ENCODE measurements around the gene ADIPOR1.
"Not testable (repeated sequence)": the region's sequence is repeated elsewhere in the genome, so short reads cannot be mapped to it uniquely, and the experiment has no call there.

Gene ADIPOR1

DNA sequence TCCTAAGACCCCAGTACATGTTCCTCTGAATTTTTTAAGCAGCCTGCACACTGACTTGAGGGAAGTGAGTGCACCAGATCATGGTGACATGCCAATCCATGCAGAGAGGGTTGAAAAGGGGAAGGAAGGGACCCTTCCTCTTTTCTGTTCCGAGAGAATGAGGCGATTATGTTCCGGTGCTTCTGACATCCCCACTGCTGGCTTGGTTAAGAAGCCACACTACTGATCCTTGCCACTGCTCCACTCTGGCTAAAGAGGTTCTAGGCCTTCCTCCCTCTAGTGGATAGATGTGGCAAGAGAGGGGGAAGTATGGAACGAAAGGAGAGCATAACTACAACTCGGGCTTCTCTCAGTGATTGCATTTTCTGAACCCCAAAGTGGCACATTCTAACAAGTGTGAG, 10.8 kb upstream of the ADIPOR1 start:
- no peak for DNase-seq

DNA sequence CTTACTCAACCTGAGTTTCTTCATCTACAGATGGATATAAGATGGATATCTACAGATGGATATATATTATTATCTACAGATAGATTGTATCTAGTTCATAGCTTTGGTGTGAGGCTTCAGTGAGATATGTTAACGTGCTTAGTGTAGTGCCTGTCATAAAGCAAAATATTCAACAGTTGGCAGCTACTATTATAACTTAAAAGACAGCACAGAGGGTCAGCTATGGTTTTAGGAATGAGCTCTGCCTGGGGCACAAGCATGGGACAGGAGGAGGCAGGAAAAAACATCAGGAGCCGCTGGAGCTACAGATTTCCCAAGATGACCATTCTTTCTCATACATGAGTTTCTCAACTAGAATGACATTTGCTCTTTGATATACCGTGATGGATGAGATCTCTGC, 10.2 kb upstream of the ADIPOR1 start:
- DNase-seq: no peak

DNA sequence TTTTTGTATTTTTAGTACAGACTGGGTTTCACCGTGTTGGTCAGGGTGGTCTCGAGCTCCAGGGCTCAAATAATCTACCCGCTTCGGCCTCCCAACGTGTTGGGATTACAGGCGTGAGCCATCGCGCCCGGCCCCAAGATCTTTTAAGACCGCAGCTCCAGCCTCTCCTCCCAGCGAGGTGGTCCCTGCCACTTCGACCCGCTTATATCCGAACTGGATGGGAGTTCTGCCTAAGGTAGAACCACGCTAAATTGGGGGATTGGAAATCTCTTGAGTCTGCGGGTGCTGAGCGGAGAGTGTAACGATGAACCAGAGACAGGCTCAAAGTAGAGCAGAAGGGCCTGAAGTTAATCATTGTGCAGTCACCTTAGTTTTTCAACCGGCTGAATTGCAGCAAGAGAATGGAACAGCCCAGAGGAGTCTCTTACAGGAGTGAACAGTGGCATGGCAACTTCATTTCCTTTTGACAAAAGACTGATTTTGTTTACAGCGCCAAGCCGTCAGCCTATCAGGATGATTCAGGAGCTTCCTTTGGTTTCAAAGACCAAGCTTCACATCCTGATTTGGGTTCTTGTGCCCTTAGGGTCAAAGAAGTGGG, 9.7 kb upstream of the ADIPOR1 start:
- DNase-seq: no peak

DNA sequence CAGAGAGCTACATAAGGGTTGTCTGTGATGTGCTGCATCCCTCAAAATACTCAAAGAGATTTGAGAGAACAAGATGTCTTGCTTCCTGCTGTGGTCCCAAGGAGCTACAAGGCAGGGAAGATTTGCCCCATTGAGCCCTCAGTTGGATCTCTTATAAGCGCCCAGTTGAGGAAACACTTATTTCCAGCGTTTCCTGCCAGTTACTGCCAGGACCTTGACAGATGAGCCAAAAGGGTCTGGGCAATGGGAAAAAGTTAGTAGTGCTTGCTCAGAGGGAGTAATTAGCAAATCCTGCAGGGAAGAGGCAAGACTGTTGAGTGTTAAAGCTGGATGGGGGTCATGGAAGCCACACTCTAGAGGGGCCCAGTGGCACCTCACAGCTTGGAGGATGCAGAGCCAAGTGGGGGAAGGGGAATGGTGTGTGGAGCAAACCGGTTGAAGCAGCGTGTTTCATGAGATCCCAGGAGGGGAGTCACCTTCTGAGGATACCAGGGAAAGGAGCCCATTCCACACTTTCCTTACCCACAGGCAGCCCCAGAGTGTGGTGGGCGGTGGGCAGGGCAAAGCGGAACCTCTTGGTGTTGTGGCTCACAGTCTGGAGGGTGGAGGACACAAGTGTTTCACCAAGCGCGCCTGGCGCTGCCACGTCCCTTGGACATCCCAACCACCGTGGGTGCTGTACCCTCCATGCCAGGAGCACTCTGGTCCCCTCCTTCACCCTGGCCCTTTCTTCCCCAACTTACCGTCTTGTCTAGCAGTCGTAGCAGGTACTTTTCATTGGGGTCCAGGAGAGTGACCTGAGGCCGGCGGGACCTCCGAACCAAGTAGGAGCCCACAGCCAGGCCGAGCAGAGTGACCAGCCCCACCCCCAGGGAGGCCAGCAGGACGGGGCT, 8.1 kb upstream of the ADIPOR1 start:
- DNase-seq: no peak

DNA sequence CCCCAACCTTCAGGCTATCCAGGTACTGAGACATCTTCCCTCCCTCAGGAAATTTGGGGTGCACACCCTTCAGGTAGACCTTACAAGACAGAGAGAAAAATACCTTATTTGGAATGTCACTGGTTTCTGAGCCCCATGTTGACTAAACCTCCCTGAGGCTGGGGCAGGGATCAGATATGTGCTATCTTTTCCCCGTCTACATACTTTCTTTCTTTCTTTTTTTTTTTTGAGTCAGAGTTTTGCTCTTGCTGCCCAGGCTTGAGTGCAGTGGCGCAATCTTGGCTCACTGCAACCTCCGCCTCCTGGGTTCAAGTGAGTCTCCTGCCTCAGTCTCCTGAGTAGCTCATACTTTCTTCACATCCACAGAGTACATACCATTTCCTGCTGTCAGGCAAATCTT, 7.3 kb upstream of the ADIPOR1 start:
- no peak for DNase-seq

DNA sequence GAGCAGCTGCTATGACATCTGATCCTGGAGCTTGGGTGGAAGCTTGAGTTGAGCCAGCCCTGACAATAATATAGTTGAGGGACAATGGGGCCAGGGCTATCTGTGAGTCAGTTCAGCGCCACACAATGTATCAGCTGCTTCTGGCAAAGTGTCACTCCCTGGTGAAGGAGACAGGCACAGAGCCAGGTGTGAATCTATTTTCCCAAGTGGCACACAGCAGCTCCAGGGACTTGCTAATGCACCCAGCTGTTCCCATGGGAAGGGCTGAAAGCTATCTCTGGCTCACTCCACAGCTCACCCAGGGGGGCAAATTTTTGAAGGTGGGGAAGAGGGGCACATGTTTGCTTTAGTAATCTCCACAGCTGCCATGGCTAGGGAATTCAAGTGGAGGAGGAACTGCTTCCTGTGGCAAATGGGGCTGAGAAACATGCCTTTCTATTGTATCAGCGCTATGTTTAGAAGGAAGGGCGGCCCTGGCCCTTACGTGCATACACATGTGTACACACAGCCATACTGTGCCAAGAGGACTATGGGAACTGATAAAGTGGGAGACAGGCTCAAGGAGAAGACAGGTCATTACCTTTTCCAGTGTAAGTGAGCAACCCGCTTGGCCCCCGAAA, 6.8 kb upstream of the ADIPOR1 start:
- DNase-seq: no peak

DNA sequence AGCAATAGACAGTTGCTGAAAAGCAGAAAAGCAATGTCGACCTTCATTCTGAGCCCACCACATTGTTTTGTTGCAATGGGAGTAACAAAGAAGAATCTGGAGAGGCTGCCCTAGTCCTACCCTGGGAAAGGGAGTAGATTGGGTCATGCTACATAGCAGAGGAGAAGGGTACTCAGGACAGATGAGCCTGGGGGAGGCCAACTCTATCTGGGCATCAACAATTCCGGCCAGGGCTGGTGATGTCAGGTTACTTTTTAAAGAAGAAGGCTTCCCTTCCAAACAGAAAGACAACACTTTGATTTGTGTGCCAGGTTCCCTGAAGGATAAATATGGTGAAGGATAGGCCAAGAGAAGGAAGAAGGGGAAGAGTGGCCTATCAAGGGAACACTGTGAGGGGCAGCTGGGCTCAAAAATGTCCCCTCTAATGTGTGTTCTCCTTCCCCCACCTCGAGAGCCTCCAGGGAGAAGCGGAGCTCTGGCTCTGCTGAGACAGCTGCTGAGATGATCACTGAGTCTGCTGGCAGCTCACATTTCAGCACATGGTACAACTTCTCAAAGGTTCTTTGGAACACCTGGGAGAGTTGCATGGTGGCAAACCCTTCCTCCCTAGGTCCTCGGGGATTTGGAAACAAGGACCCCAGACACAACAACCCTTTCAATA, 3.2 kb upstream of the ADIPOR1 start:
- no peak for DNase-seq

DNA sequence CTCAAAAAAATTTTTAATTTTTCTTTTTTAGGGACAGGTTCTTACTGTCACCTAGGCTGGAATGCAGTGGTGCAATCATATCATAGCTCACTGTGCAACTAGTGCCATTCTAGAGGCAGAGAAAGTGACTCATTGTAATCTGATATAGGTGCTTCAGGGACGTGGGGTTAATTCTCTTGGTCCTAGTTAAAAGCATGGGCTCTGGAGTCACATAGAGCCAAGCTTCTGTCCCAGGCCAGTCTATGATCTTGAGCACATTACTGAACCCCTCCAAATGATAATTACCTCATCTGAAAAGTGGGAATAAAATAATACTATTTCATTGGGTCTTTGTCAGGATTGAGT, 1.1 kb upstream of the ADIPOR1 start:
- DNase-seq: no peak

DNA sequence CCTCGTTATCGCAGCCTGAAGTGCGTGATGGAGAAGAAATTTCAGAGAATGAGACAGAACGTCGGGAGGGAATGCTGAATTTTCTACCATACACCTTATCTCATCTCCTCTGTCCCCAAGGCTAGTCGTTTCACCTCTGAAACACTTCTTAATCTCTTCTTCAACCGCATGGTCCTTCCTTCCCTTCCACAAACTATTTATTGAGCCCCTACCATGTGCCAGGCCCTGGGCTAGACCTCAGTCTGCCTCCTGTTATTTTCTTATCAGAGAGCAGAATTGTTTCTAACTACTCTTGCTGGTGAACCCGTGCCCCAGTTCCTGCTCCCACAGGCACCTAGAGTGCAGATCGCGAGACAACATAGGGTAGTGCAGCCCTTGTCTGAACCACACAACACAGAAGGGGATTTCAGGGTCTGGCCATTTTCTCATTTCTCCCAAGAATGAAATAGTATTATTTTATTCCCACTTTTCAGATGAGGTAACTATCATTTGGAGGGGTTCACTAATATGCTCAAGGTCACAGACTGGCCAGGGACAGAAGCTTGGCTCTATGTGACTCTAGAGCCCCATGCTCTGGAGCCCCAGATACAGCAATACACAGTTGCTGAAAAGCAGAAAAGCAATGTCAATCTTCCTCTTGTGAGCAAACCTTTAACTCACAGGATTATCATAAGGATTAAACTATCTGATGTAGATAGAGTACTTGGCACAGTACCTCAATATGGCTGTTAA, 598 bp upstream of the ADIPOR1 start:
- DNase-seq: no peak

DNA sequence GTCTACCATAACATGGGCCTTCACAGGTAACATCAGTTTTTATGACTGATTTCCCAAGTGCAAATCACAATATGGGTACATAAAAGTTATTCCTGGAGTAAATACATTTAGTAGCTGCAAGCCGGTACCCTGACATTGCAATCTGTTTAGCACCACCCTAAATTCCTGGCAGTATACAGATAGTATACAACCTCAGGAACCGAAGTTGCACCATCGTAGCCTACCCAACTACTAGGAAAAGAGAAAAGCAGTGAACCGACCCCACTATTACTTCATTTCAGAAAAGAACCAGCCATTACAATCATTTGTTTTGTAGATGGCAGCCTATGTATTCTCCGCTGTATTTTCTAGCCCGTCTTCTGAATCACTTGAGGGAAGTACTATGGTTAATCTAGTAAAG, 1.1 kb downstream of the ADIPOR1 start:
- no peak for DNase-seq

DNA sequence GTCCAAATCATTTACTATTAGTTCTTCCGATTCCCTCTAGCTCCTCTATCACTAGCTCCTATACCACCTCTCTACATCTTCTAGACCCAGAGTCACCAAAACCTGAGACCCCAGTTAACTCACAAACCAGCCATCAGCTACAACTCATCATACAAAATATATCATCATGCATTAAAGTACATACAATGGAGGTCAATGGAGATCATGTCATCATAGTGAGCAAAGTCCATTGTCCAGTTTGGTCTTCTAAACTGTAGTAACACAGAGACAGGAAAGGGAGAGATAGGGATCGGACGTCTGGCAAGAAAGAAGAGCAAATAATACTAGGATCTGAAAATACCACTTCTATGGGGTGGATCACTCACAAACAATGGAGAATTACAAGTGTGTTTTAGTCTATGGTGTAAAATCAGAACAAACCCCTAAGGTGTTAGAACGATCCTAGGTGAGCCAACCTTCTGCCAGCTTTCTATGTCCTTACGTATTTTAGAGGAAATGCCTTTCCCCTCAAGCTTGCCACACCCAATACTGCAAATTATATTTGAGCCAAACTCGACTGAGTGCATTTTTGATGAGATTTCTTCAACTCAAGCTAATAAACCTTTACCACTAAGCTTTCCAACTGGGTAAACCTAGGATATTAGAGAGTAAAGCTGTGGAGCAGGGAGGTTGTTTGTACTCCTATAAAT, 3.9 kb downstream of the ADIPOR1 start:
- DNase-seq: no peak

DNA sequence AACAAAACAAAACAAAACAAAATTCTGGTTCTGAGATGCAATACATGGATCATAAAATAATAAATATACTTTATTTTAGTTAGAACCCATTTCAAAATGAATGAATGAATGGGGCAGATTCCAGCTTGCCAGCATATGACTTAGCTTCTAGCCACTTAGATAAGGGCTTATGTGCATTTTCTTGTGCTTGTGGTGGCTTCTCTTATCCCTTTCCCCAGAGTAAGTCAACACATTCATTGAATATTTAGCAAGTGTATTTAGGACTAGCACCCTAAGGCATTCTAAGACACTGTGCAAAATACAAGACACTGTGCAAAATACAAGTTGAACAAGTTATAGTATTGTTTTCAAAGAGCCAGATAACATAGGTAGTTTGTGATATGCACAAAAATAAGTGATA, 4.7 kb downstream of the ADIPOR1 start:
- DNase-seq: no peak

DNA sequence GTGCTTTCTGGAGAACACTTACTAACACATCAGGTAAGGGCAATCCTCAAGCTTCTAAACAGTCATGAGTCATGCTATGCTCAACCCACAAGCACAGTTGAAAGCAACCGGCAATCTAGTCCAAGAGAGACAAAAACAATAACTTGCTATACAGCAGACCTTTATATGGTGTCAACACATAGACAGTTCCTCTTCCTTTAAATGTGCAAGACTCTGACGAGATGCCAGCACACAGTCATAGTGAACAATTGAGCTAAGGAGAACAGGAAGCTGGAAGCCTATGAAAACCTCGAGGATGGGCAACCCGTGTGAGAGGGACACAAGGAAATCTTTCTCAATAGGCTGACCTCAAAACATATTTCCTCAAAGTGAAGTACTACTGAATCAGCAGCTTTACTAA, 5.3 kb downstream of the ADIPOR1 start:
- no peak for DNase-seq

DNA sequence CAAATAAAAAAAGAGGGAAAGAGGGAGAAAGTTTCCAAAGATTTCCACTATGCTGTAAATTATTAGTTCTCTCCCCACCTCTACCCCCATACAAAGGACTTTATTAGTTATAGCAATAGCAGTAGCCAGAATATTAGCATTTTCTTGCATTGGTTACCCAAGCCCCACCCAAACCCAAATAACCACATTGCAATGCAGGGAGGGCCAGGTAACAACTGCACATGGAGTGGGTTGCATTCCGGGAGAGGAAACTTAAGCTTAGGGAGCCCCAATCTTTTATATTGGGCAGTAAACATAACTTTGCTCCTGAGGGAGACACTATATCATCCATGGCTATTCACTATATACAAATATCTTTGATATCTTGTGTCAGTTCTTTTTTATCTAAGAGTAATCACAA, 6.0 kb downstream of the ADIPOR1 start:
- DNase-seq: no peak

DNA sequence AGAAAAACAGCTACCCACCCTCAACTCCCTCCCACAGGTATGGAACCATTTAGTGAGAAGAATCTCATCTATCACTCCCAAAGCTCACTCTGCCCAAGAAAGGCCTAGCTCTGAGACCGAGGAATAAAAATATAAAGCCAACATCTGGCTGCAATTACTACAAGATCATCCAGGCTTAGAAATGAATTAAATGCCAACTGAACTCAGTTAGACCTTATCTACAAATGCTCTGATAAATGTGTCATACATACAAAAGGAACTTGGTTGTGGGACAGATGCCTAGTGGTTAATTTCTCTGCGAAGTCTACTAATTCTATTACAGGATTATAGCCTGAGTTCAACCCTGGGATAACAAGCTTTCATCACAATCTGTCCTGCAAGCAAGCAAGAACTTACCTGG, 6.7 kb downstream of the ADIPOR1 start:
- DNase-seq: no peak

DNA sequence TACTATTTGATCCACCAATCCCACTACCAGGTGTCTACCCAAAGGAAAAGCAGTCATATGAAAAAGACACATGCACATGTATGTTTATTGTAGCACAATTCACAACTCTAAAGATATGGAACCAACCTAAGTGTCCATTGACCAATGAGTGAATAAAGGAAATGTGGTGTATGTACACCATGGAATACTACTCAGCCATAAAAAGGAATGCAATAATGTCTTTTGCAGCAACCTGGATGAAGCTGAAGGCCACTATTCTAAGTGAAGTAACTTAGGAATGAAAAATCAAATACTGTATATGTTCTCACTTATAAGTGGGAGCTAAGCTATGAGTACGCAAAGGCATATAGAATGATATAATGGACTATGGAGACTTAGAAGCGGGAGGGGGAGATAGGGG, 12.6 kb downstream of the ADIPOR1 start:
- DNase-seq: no peak

DNA sequence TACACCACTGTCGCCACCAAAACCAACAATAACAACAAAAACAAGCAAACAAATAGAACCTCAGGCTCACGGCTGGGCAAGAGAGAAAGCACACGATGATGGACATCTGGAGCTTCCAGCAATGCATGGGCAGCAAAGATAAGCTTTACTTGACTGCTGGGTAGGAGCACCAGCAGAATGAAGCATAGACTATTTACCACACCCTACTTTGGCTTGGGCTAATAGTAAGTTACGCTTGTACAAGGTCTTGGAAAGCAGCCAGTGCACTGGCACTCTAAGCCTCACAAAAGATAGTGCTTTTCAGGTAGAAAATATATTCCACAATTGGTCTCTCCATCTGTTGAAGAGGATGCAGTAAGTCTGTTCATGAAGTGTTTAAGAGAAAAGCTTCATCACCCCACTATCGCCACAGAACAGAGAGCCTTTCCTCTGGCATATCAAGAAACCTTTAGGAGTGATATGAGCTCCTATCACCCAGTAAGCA, 13.6 kb downstream of the ADIPOR1 start:
- no peak for DNase-seq

DNA sequence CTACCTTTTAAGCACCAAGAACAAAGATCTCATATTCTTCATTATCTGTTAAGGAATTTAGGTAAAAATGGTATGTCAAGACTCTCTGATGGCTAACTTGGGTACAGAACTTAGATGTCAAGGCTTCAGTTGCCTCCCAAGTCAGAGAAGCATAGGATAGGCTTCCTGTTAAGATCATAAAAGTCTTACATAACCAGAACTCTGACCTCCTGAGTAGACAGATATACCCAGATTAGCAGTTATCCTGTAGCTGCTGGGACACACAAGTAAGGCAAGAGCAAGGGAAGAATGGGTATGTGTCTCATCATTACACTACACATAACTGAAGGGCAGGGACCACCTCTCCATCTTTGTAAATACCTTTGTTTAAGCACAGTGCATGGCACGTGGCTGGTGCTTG, 15.7 kb downstream of the ADIPOR1 start:
- DNase-seq: no peak

DNA sequence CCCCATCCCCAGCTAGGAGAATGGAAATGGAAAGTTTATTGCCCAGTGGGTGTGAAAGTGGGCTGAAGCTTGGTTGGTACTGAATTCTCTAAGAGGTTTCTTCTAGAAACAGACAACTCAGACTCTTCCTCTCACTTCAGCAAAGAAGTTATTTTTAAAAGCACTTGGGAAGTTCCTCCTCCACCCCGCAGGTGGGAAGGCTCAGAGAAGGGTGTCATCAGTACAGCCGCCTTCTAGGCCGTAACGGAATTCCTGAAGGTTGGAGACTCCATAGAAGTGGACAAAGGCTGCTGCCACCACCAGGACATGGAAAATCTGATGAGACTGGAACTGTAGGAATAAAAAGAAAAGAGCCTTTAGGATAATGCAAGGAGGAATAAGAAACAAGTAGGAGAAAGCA, 16.7 kb downstream of the ADIPOR1 start:
- no peak for DNase-seq

DNA sequence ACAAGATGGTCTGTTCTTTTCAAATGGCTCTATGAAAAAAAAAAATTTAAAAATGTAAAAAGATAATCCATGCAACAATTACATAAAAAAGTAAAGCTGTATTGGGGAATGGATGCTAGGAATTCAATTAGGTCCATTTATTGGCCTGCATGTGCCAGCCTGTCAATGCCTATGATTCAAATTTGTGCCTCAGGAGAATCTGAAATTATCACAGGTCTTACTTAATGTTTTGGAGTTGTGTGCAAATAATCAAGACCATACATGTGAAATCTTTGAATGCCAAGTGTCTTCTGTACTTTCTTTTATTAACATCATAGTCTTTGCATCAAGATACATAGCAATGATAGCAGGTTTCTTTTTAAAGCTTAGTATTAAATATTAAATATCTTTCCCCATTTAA, 17.6 kb downstream of the ADIPOR1 start:
- DNase-seq: no peak

DNA sequence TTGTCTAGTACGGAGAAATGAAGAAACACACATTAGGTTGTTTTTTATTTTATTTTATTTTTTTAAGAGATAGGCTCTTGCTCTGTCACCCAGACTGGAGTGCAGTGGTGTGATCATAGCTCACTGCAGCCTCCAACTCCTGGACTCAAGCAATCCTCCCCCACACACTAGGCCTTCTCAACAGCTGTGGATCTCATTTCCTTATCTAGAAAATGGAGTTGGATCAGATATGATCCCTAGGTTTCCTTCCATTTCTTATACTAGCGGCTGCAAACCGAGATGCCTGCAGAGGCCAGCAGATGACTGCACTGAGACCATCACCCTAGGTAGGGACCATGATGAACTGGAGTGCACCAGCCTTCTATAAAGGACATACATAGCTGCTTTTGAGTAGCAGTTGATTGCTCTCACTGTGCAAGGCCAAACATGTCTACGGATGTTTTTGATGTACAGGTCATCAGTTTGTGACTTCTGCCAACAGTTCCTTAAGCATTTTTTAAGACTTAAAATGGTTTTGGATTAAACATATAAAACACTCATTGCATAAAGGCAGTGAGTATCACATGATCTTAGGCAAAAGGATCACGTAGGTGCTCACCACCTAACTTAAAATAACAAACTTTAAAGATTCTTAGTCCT, 19.7 kb downstream of the ADIPOR1 start:
- no peak for DNase-seq

DNA sequence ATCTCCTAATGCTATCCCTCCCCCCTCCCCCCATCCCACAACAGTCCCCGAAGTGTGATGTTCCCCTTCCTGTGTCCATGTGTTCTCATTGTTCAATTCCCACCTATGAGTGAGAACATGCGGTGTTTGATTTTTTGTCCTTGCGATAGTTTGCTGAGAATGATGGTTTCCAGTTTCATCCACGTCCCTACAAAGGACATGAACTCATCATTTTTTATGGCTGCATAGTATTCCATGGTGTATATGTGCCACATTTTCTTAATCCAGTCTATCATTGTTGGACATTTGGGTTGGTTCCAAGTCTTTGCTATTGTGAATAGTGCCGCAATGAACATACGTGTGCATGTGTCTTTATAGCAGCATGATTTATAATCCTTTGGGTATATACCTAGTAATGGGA, 21.7 kb downstream of the ADIPOR1 start:
- not testable (repeated sequence) for DNase-seq
